GM18499 (cell line): Measurements from ENCODE around the gene BPGM.

Experiments
- ATAC-seq: cut with Tn5 transposase; IDR thresholded peaks from one replicate; pipeline ENCODE4 v1.9.1; 2021; ENCODE audit warnings: moderate number of reproducible peaks; ENCODE audit not compliant: insufficient read depth, unreplicated experiment

The BPGM gene

GRCh38 chr7:134692344-134692705 is 45.7 kb downstream of the BPGM start:
- ATAC-seq: no peak

GRCh38 chr7:134693256-134693655 is 46.6 kb downstream of the BPGM start:
- ATAC-seq: no peak

GRCh38 chr7:134694299-134694698 is 47.6 kb downstream of the BPGM start:
- no peak for ATAC-seq

- no peak for ATAC-seq
Measured at GRCh38 chr7:134694767-134695166, 48.1 kb downstream of the BPGM start.

- no peak for ATAC-seq
Measured at GRCh38 chr7:134695321-134695860, 48.7 kb downstream of the BPGM start.

- no peak for ATAC-seq
Measured at GRCh38 chr7:134696261-134696660, 49.6 kb downstream of the BPGM start.

- ATAC-seq: no peak
Measured at GRCh38 chr7:134697205-134697886, 50.7 kb downstream of the BPGM start.

GRCh38 chr7:134698481-134698880 is 51.8 kb downstream of the BPGM start:
- no peak for ATAC-seq

GRCh38 chr7:134699021-134699818 is 52.6 kb downstream of the BPGM start:
- ATAC-seq: no peak

GRCh38 chr7:134699899-134700298 is 53.2 kb downstream of the BPGM start:
- no peak for ATAC-seq

- no peak for ATAC-seq
Measured at GRCh38 chr7:134701272-134701671, 54.6 kb downstream of the BPGM start.

GRCh38 chr7:134702366-134703240 is 56.0 kb downstream of the BPGM start:
- ATAC-seq: no peak

GRCh38 chr7:134703241-134703594 is 56.6 kb downstream of the BPGM start:
- no peak for ATAC-seq

- ATAC-seq: no peak
Measured at GRCh38 chr7:134703782-134704181, 57.1 kb downstream of the BPGM start.

GRCh38 chr7:134704827-134705226 is 58.2 kb downstream of the BPGM start:
- ATAC-seq: no peak

GRCh38 chr7:134705716-134706115 is 59.1 kb downstream of the BPGM start:
- ATAC-seq: no peak

GRCh38 chr7:134706468-134706867 is 59.8 kb downstream of the BPGM start:
- ATAC-seq: no peak

GRCh38 chr7:134707663-134708378 is 61.2 kb downstream of the BPGM start:
- ATAC-seq: no peak

GRCh38 chr7:134708692-134709091 is 62.0 kb downstream of the BPGM start:
- ATAC-seq: no peak

GRCh38 chr7:134709197-134709596 is 62.5 kb downstream of the BPGM start:
- no peak for ATAC-seq
